Mucosa of rectum (tissue), 2 donors: ENCODE results near the gene MAP3K19.
"Not testable (repeated sequence)": the region's sequence is repeated elsewhere in the genome, so short reads cannot be mapped to it uniquely, and the experiment has no call there.

ENCODE experiments used
- H3K27ac ChIP-seq, 2 donors: one replicate each; pipeline ENCODE4 v1.7.0; 2013; ENCODE audit warnings: inconsistent platforms in 2 of 2, low read depth in 2 of 2, low read length in 2 of 2
- H3K27me3 ChIP-seq, 2 donors: one replicate each; pipeline ENCODE4 v1.7.0; 2013; ENCODE audit warnings: low read length in 2 of 2; ENCODE audit not compliant: control insufficient read depth in 2 of 2, insufficient read depth in 2 of 2
- H3K36me3 ChIP-seq, 2 donors: one replicate each; pipeline ENCODE4 v1.7.0; 2013; ENCODE audit warnings: low read length in 2 of 2; ENCODE audit not compliant: control insufficient read depth in 2 of 2, insufficient read depth in 2 of 2
- H3K4me1 ChIP-seq, 2 donors: one replicate each; pipeline ENCODE4 v1.7.0; 2013; ENCODE audit warnings: low read length in 2 of 2, mild to moderate bottlenecking in 1 of 2; ENCODE audit not compliant: control insufficient read depth in 2 of 2, insufficient read depth in 2 of 2
- H3K4me3 ChIP-seq, 2 donors: one replicate each; pipeline ENCODE4 v1.7.0; 2013; ENCODE audit warnings: low read length in 2 of 2
- H3K9ac ChIP-seq, 2 donors: one replicate each; pipeline ENCODE4 v1.7.0; 2013; ENCODE audit warnings: low read length in 2 of 2, low read depth in 1 of 2, mild to moderate bottlenecking in 1 of 2
- H3K9me3 ChIP-seq, 2 donors: one replicate each; pipeline ENCODE4 v1.7.0; 2013; ENCODE audit warnings: low read length in 2 of 2; ENCODE audit not compliant: control insufficient read depth in 2 of 2
- donor health status: healthy.
- donor health status: Normal muscosa, but diverticular disease.

MAP3K19 gene

DNA sequence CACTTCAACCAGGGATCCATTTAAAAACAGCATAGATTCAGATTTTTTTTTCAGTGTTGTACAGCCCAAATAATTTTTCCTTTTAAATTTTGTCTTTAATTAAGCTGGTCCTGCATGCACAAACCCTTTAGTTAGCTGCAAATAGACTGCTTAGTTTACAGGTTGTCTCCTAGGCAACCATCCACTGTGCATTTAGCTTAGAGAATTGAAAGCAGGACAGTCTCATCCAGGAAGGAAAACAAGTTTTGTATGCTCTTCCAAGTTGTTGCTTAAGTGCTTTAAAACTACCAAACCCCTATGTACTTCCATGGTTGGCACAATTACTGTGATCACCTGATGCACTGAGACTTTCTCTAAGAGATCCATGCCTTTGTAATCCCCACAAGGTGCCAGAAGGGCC lies at the start of gene MAP3K19:
Gene MAP3K19, minus strand, starts transcription at position 148 of the 400 bp plus-strand sequence. CDS start 22,800 bp downstream, outside the sequence.
- no peak within 1 kb of the TSS for H3K9ac ChIP-seq
- no peak within 1 kb of the TSS for H3K4me3 ChIP-seq

GRCh38 chr2:135096665-135097446 lies 49.6 kb upstream of the MAP3K19 start:
- H3K4me1 ChIP-seq: peaks cover 13 to 14% of the 10 kb centered on the region in 2 donors
- H3K9me3 ChIP-seq: no peaks in the 10 kb centered on the region
- H3K4me3 ChIP-seq: no peak overlapping the region
- no peaks in the 10 kb centered on the region for H3K27me3 ChIP-seq
- peaks cover 3 to 10% of the 10 kb centered on the region in 2 donors for H3K36me3 ChIP-seq
- no peak overlapping the region for H3K27ac ChIP-seq
- H3K9ac ChIP-seq: no peak overlapping the region

More for the DNA sequence above, at the start of gene MAP3K19:
- no peak within 1 kb of the TSS for H3K27ac ChIP-seq
- no peaks in the 10 kb centered on the region for H3K9me3 ChIP-seq
- no peaks in the 10 kb centered on the region for H3K27me3 ChIP-seq
- peaks cover 0 to 2% of the 10 kb centered on the region in 2 donors for H3K4me1 ChIP-seq
- H3K36me3 ChIP-seq: peaks cover 0 to under 1% of the 10 kb centered on the region in 2 donors

DNA sequence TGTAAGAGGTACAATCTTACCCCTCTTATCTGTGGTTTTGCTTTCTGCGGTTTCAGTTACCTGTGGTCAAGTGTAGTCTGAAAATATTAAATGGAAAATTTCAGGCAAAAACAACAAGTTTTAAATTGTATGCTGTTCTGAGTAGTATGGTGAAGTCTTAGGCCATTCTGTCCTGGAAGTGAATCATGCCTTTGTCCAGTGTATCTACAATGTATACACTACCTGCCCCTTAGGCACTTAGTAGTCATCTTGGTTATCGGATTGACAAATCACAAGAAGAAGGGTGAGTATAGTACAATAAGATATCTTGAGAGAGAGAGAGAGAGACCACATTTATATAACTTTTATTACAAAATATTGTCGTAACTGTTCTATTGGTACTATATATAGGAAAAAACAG lies 48.3 kb upstream of the MAP3K19 start:
- no peaks in the 10 kb centered on the region for H3K9me3 ChIP-seq
- peaks cover 0 to 10% of the 10 kb centered on the region in 2 donors for H3K36me3 ChIP-seq
- no peak overlapping the region for H3K4me3 ChIP-seq
- H3K9ac ChIP-seq: no peak overlapping the region
- H3K4me1 ChIP-seq: peaks cover 14 to 21% of the 10 kb centered on the region in 2 donors
- no peak overlapping the region for H3K27ac ChIP-seq
- no peaks in the 10 kb centered on the region for H3K27me3 ChIP-seq

GRCh38 chr2:135094508-135094907 lies 47.3 kb upstream of the MAP3K19 start:
- Histone ChIP-seq H3K4me3 (no peak overlapping the region), H3K27me3 (no peaks in the 10 kb centered on the region), H3K9ac (no peak overlapping the region), H3K36me3 (peaks cover 0 to 10% of the 10 kb centered on the region in 2 donors), H3K27ac (no peak overlapping the region), H3K9me3 (no peaks in the 10 kb centered on the region), H3K4me1 (peaks cover 14 to 21% of the 10 kb centered on the region in 2 donors)

DNA sequence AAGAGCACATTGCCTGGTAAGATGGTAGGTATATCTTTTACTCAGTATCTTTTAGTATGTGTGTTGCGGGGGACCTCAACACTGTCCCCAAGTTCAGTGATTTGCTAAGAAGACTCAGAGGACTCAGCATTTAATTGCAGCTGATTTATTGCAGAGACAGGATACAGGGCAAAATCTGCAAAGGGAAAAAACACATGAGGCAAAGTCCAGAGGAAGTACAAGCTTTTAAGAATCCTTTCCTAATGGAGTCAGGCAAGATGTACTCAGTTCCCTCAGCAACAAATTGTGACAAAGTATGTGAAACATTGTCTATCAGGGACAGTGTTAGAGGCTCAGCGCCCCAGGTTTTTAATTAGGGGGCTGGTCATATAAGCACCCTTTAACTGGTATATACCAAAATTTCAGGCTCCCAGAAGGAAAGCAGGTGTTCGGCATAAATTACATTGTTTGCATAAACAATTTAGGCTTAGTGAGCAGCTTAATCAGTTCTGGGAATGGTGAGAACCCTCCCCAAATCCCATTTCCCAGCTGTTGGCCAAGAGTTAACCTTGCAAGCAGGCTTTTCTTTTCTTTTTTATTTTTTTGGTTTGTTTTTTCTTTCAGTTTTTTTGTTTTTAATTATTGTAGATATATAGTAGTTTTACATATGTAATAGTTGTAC lies 46.6 kb upstream of the MAP3K19 start:
- H3K27me3 ChIP-seq: no peaks in the 10 kb centered on the region

DNA sequence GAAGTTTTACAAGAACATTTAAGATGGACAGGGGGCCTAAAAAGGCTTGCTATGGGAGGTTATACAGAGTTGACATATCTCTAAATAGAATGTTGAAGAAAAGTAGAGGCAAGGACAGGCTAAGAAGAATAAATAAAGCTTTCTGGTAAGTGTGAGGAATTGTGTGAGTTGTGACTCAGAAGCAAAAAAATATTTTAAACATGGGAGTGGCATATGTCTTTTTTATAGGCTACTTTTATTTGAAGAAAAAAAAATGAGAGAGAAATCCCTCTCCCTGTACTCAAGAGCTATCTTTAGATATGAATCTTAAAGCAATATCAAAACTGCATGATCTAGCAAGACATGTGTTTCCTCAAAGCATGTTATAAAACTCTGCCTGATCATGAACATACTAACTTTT lies 45.9 kb upstream of the MAP3K19 start:
- peak overlapping the region in 1 of 2 donors; percentile 35 for H3K4me3 ChIP-seq
- H3K27ac ChIP-seq: peak overlapping the region; percentile 40 to 61
- no peaks in the 10 kb centered on the region for H3K9me3 ChIP-seq
- peaks cover 0 to 10% of the 10 kb centered on the region in 2 donors for H3K36me3 ChIP-seq
- no peaks in the 10 kb centered on the region for H3K27me3 ChIP-seq
- H3K9ac ChIP-seq: no peak overlapping the region
- peaks cover 14 to 21% of the 10 kb centered on the region in 2 donors for H3K4me1 ChIP-seq

More for the DNA sequence above, 46.6 kb upstream of the MAP3K19 start:
- Histone ChIP-seq H3K4me3 (peak overlapping the region; percentile 27 to 30), H3K27ac (peak overlapping the region; percentile 45 to 61), H3K36me3 (peaks cover 0 to 10% of the 10 kb centered on the region in 2 donors), H3K4me1 (peaks cover 14 to 21% of the 10 kb centered on the region in 2 donors), H3K9me3 (no peaks in the 10 kb centered on the region), H3K9ac (no peak overlapping the region)

GRCh38 chr2:135091681-135092080 lies 44.4 kb upstream of the MAP3K19 start:
- Histone ChIP-seq H3K4me1 (peaks cover 14 to 21% of the 10 kb centered on the region in 2 donors), H3K9ac (no peak overlapping the region), H3K27ac (no peak overlapping the region), H3K9me3 (no peaks in the 10 kb centered on the region), H3K36me3 (peaks cover 0 to 10% of the 10 kb centered on the region in 2 donors), H3K27me3 (no peaks in the 10 kb centered on the region), H3K4me3 (no peak overlapping the region)

DNA sequence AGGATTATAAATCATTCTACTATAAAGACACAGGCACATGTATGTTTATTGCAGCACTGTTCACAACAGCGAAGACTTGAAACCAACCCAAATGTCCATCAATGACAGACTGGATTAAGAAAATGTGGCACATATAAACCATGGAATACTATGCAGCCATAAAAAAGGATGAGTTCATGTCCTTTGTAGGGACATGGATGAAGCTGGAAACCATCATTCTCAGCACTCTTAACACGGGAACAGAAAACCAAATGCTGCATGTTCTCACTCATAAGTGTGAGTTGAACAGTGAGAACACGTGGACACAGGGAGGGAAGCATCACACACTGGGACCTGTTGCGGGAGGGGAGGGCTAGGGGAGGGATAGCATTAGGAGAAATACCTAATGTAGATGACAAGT lies 42.4 kb upstream of the MAP3K19 start:
- peaks cover 14 to 21% of the 10 kb centered on the region in 2 donors for H3K4me1 ChIP-seq
- H3K36me3 ChIP-seq, H3K9me3 ChIP-seq, H3K27me3 ChIP-seq, H3K27ac ChIP-seq, H3K4me3 ChIP-seq, H3K9ac ChIP-seq: not testable (repeated sequence)

DNA sequence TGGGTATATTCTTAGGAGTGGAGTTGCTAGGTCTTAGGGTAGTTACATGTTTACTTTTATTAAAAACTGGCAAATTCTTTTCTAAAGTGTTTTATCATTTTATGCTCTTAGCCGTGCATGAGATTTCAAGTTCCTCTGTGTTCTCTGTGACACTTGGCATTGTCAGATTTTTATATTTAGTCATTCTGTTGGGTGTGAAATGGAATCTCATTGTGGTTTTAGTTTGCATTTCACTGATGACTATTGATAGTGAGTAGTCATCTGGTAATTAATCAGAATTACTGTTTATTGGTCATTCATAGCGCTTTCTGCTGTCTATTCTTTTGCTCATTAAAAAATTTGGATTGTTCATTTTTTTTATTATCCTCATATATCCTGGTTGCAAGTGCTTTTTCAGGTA lies 39.0 kb upstream of the MAP3K19 start:
- H3K36me3 ChIP-seq: no peaks in the 10 kb centered on the region
- no peak overlapping the region for H3K4me3 ChIP-seq
- H3K4me1 ChIP-seq: peaks cover 0 to 2% of the 10 kb centered on the region in 2 donors
- H3K27ac ChIP-seq: no peak overlapping the region
- H3K9ac ChIP-seq: no peak overlapping the region
- no peaks in the 10 kb centered on the region for H3K27me3 ChIP-seq
- H3K9me3 ChIP-seq: no peaks in the 10 kb centered on the region

- Histone ChIP-seq H3K36me3 (peaks cover 2 to 3% of the 10 kb centered on the region in 2 donors), H3K27me3 (no peaks in the 10 kb centered on the region), H3K4me1 (peaks cover 3 to 9% of the 10 kb centered on the region in 2 donors), H3K27ac (no peak overlapping the region), H3K4me3 (no peak overlapping the region), H3K9me3 (no peaks in the 10 kb centered on the region), H3K9ac (no peak overlapping the region)
Observed at GRCh38 chr2:135078417-135078816, 31.2 kb upstream of the MAP3K19 start.
